A549 (cell line): ENCODE results near the gene EEF1AKMT1. TPM values are rescaled to one million over a fixed set of nuclear protein-coding genes. Genes with fewer than 3 reads are reported as not detected.
A peak's percentile ranks its signal among the peaks of the same experiment; 100 is the strongest.

Source experiments
- ATAC-seq, 2 experiments: fragments of 200-7000 bp in 1 of 2; fragments of >200 bp in 1 of 2; cut with Nextera tagmentation in 1 of 2; cut with Tn5 transposase in 1 of 2; 3 replicates each; pipeline versions ENCODE4 v1.8.0 to v1.9.1; 2018 to 2020; ENCODE audit warnings: mild to moderate bottlenecking in 1 of 2, moderate library complexity in 1 of 2
- CTCF ChIA-PET: fragments of 300-600 bp; sonication (Branson Sonifier 250); formaldehyde crosslinking; extraction: SDS; loops from one replicate; lab custom pipeline; 2021; ENCODE audit warnings: antibody characterized with exemption, inconsistent platforms; lab: Yijun Ruan, JAX
- POLR2A ChIA-PET: fragments of 350-600 bp; formaldehyde crosslinking; extraction: SDS; loops from one replicate; lab custom pipeline; 2021; ENCODE audit warnings: antibody characterized with exemption, inconsistent platforms; lab: Yijun Ruan, JAX
- DNase-seq, 2 experiments: peaks; one replicate each; pipeline versions ENCODE4 v3.0.0 to v3.0.0-alpha.2; 2011 to 2016; ENCODE audit warnings: low read depth in 1 of 2, low spot score in 1 of 2
- FAIRE-seq: peaks from 2 replicates; lab custom pipeline; 2011; peaks lifted over from hg19 to GRCh38; lab: Jason Lieb, UNC
- H3K27ac ChIP-seq, 2 experiments: fragments of >200 bp; sonication (Bioruptor Twin); formaldehyde crosslinking; 3 replicates each; pipeline ENCODE4 v1.5.1; 2016 to 2017
- H3K4me1 ChIP-seq: fragments of >200 bp; sonication (Bioruptor Twin); formaldehyde crosslinking; 3 replicates; pipeline ENCODE4 v1.6.1; 2016
- H3K4me2 ChIP-seq: fragments of >200 bp; sonication (Bioruptor Twin); formaldehyde crosslinking; 3 replicates; pipeline ENCODE4 v1.6.1; 2016
- H3K4me3 ChIP-seq: fragments of >200 bp; sonication (Bioruptor Twin); formaldehyde crosslinking; 3 replicates; pipeline ENCODE4 v1.5.1; 2016
- H3K9me3 ChIP-seq: fragments of >200 bp; sonication (Bioruptor Twin); formaldehyde crosslinking; 3 replicates; pipeline ENCODE4 v1.6.1; 2016
- ATOH8 ChIP-seq: fragments of 250-450 bp; sonication (Bioruptor Pico); IDR thresholded peaks from 2 replicates; pipeline ENCODE4 v1.5.0; 2020; ENCODE audit warnings: low read depth, mild to moderate bottlenecking, moderate library complexity
- BCL3 ChIP-seq: fragments of >200 bp; sonication (Bioruptor Twin); formaldehyde crosslinking; IDR thresholded peaks from 3 replicates; pipeline ENCODE4 v1.6.1; 2016
- CTCF ChIP-seq: fragments of >200 bp; sonication (Bioruptor Twin); formaldehyde crosslinking; IDR thresholded peaks from 3 replicates; pipeline ENCODE4 v1.5.1; 2016
- E2F6 ChIP-seq: IDR thresholded peaks from 2 replicates; pipeline ENCODE4 v1.6.1; 2012; ENCODE audit warnings: low read depth, borderline replicate concordance
- EP300 ChIP-seq, 2 experiments: fragments of >200 bp; sonication (Bioruptor Twin); formaldehyde crosslinking; IDR thresholded peaks; 2 replicates in 1 of 2; 3 replicates in 1 of 2; pipeline ENCODE4 v1.6.1; 2016 to 2017
- ESRRA ChIP-seq: fragments of 150-350 bp; IDR thresholded peaks from 2 replicates; pipeline ENCODE4 v1.6.1; 2014; ENCODE audit warnings: mild to moderate bottlenecking, low read length, borderline replicate concordance
- FOSL2 ChIP-seq, 2 experiments: fragments of 450-650 bp in 1 of 2; fragments of >200 bp in 1 of 2; sonication (Bioruptor Twin) in 1 of 2; formaldehyde crosslinking; IDR thresholded peaks; 2 replicates each; pipeline versions ENCODE4 v1.5.0 to v1.6.1; 2016 to 2020; ENCODE audit warnings: mild to moderate bottlenecking in 1 of 2, moderate library complexity in 1 of 2
- HDAC2 ChIP-seq: fragments of 200-600 bp; sonication (generic); IDR thresholded peaks from 2 replicates; pipeline ENCODE4 v1.6.1; 2016
- HOXB13 ChIP-seq: fragments of 250-450 bp; sonication (Bioruptor Pico); IDR thresholded peaks from 2 replicates; pipeline ENCODE4 v1.5.0; 2020; ENCODE audit warnings: low read depth, mild to moderate bottlenecking, moderate library complexity
- MAX ChIP-seq: IDR thresholded peaks from 2 replicates; pipeline ENCODE4 v1.6.1; 2012
- MYC ChIP-seq: IDR thresholded peaks from 2 replicates; pipeline ENCODE4 v1.6.1; 2012; ENCODE audit warnings: mild to moderate bottlenecking, inconsistent platforms, low read length, improper control_type of control experiment, borderline replicate concordance
- POLR2A ChIP-seq: IDR thresholded peaks from 2 replicates; pipeline ENCODE4 v1.6.1; 2012; ENCODE audit warnings: mild to moderate bottlenecking, low read length
- POLR2AphosphoS2 ChIP-seq: conservative IDR thresholded peaks from 2 replicates; pipeline ENCODE4 v1.6.1; 2012; ENCODE audit warnings: low read length, improper control_type of control experiment, inconsistent platforms
- RNF2 ChIP-seq: fragments of 200-600 bp; sonication (generic); IDR thresholded peaks from 2 replicates; pipeline ENCODE4 v1.6.1; 2016; ENCODE audit warnings: low read depth, mild to moderate bottlenecking, antibody characterized with exemption, moderate library complexity, borderline replicate concordance
- ZNF302 ChIP-seq: fragments of 250-450 bp; sonication (Bioruptor Pico); IDR thresholded peaks from 2 replicates; pipeline ENCODE4 v1.9.0; 2021; ENCODE audit warnings: inconsistent platforms, mild to moderate bottlenecking, moderate library complexity
- ZSCAN20 ChIP-seq: fragments of 250-450 bp; sonication (Bioruptor Pico); IDR thresholded peaks from 2 replicates; pipeline ENCODE4 v1.8.0; 2022; ENCODE audit warnings: mild to moderate bottlenecking, moderate library complexity
- WGBS: methylation state at CpG from one replicate; pipeline ENCODE4 v1.1.6; 2017; ENCODE audit errors: missing lambda C conversion rate; 5-methylcytosine and 5-hydroxymethylcytosine counted together
- polyA plus RNA-seq, 4 experiments: library from polyadenylated mRNA; depleted of rRNA in 3 of 4; stranded (reverse); fragments of >200 nt; fragmentation: RNase III in 1 of 4; extraction: RNeasy Plus Mini Kit Qiagen cat#74134 plus additional on column Dnase treatment in 1 of 4; gene quantifications; 2 replicates in 3 of 4; 3 replicates in 1 of 4; pipeline ENCODE4 v1.2.3, GENCODE V29; 2011 to 2017

Gene EEF1AKMT1
- polyA plus RNA-seq, 2 of the 4 experiments (the other 2 are of a cell fraction), result 8.1 to 10.0 TPM

GRCh38 chr13:20714161-20714560 is 59.6 kb downstream of the EEF1AKMT1 start:
- TF ChIP-seq BCL3 (no peak), MAX (no peak)
- POLR2A ChIA-PET, result no interaction called here
- ATAC-seq (no peak), FAIRE-seq (no peak), DNase-seq (no peak)
- H3K4me1 ChIP-seq, result peaks cover 8% of the 10 kb centered on the region; the same call in 2 of the 3 replicates
- 69% methylated on average over 6 of the region's 8 CpGs for WGBS
- CTCF ChIA-PET, result interaction anchor here (1.2 to 6.6 kb wide), 6 partner anchors 12 to 220 kb away, joined by 3 to 36 read pairs (median 4); no protein-coding TSS in a partner anchor
- no peak overlapping the region for H3K4me3 ChIP-seq
- no peaks in the 10 kb centered on the region for H3K9me3 ChIP-seq
- no peak overlapping the region for H3K4me2 ChIP-seq
- H3K27ac ChIP-seq, result no peak overlapping the region

- POLR2A ChIA-PET, result no interaction called here
- TF ChIP-seq ZNF302 (CRISPR knock-in tag), result no peak
- TF ChIP-seq MYC, result no peak
- TF ChIP-seq, all 56 proteins: peak for 0
- 61% methylated on average over 11 of the region's 11 CpGs for WGBS
- no peak for DNase-seq
- H3K27ac ChIP-seq, result no peak overlapping the region
- CTCF ChIA-PET, result interaction anchor here (0.7 to 6.6 kb wide), 9 partner anchors 10 to 220 kb away, joined by 3 to 36 read pairs (median 3); no protein-coding TSS in a partner anchor
- no peak for FAIRE-seq
- H3K9me3 ChIP-seq, result no peaks in the 10 kb centered on the region
- no peak overlapping the region for H3K4me2 ChIP-seq
- H3K4me3 ChIP-seq, result no peak overlapping the region
- ATAC-seq, result no peak
- peaks cover 10% of the 10 kb centered on the region; the same call in 2 of the 3 replicates for H3K4me1 ChIP-seq
These were observed 60.0 kb downstream of the EEF1AKMT1 start for GRCh38 chr13:20713751-20714150.

- Histone ChIP-seq H3K9me3 (no peaks in the 10 kb centered on the region), H3K4me3 (peak overlapping the region; percentile 44), H3K27ac (peak overlapping the region; percentile 7 to 68; a peak in 2 of 6 replicates), H3K4me1 (peaks cover 10% of the 10 kb centered on the region; the same call in 2 of the 3 replicates), H3K4me2 (peak overlapping the region; percentile 76)
- ATAC-seq, result no peak
- ChIA-PET POLR2A (no interaction called here), CTCF (interaction anchor here (0.7 to 6.6 kb wide), 6 partner anchors 10 to 219 kb away, joined by 3 to 36 read pairs (median 3); no protein-coding TSS in a partner anchor)
- WGBS, result 63% methylated on average over 11 of the region's 11 CpGs
- no peak for FAIRE-seq
- TF ChIP-seq ZNF302 (CRISPR knock-in tag) (no peak), ESRRA (no peak), RNF2 (no peak), FOSL2 (IDR thresholded peaks at IDR 0.05) (no peak), FOSL2 (CRISPR knock-in tag; IDR thresholded peaks at IDR 0.05) (no peak), EP300 (IDR thresholded peaks at IDR 0.05) (no peak), HDAC2 (no peak), HOXB13 (no peak), ZSCAN20 (no peak), POLR2A (no peak), ATOH8 (CRISPR knock-in tag) (no peak), E2F6 (no peak)
- no peak for DNase-seq
These were observed 60.8 kb downstream of the EEF1AKMT1 start for GRCh38 chr13:20713014-20713376.

- no peaks in the 10 kb centered on the region for H3K9me3 ChIP-seq
- no peak overlapping the region; the same call in 2 of the 3 replicates for H3K4me3 ChIP-seq
- no peak for FAIRE-seq
- H3K4me2 ChIP-seq, result no peak overlapping the region
- ChIA-PET CTCF (interaction anchor here (0.7 to 6.6 kb wide), 11 partner anchors 10 to 514 kb away, joined by 3 to 36 read pairs (median 3); no protein-coding TSS in a partner anchor), POLR2A (no interaction called here)
- 69% methylated on average over 13 of the region's 13 CpGs for WGBS
- ATAC-seq, result peak in 1 of 2 experiments; percentile 71; a peak in 3 of 6 replicates
- TF ChIP-seq POLR2AphosphoS2 (no peak), CTCF (peak; percentile 17; the same call in 2 of the 3 replicates)
- no peak overlapping the region for H3K27ac ChIP-seq
- DNase-seq, result peak; percentile 21 to 22
- peaks cover 10% of the 10 kb centered on the region; the same call in 2 of the 3 replicates for H3K4me1 ChIP-seq
These were observed 62.3 kb downstream of the EEF1AKMT1 start for GRCh38 chr13:20711301-20712044.
